ENCODE results near the gene MAN2A1.

GRCh38 chr5:109659901-109660300 is 29.8 kb upstream of the MAN2A1 start:
- no peak for TF ChIP-seq TEAD4 (IDR thresholded peaks at IDR 0.05)
- TF ChIP-seq, protein P1, sequence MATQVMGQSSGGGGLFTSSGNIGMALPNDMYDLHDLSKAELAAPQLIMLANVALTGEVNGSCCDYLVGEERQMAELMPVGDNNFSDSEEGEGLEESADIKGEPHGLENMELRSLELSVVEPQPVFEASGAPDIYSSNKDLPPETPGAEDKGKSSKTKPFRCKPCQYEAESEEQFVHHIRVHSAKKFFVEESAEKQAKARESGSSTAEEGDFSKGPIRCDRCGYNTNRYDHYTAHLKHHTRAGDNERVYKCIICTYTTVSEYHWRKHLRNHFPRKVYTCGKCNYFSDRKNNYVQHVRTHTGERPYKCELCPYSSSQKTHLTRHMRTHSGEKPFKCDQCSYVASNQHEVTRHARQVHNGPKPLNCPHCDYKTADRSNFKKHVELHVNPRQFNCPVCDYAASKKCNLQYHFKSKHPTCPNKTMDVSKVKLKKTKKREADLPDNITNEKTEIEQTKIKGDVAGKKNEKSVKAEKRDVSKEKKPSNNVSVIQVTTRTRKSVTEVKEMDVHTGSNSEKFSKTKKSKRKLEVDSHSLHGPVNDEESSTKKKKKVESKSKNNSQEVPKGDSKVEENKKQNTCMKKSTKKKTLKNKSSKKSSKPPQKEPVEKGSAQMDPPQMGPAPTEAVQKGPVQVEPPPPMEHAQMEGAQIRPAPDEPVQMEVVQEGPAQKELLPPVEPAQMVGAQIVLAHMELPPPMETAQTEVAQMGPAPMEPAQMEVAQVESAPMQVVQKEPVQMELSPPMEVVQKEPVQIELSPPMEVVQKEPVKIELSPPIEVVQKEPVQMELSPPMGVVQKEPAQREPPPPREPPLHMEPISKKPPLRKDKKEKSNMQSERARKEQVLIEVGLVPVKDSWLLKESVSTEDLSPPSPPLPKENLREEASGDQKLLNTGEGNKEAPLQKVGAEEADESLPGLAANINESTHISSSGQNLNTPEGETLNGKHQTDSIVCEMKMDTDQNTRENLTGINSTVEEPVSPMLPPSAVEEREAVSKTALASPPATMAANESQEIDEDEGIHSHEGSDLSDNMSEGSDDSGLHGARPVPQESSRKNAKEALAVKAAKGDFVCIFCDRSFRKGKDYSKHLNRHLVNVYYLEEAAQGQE (IDR thresholded peaks at IDR 0.05; ENCODE audit: low read depth), result no peak
- TF ChIP-seq, protein P2, sequence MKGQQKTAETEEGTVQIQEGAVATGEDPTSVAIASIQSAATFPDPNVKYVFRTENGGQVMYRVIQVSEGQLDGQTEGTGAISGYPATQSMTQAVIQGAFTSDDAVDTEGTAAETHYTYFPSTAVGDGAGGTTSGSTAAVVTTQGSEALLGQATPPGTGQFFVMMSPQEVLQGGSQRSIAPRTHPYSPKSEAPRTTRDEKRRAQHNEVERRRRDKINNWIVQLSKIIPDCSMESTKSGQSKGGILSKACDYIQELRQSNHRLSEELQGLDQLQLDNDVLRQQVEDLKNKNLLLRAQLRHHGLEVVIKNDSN (IDR thresholded peaks at IDR 0.05), result no peak
